Measurements from ENCODE around the gene RFFL. TPM values are rescaled to one million over a fixed set of nuclear protein-coding genes. Genes with fewer than 3 reads are reported as not detected.

RFFL gene
- total and polyA plus RNA-seq, 9 of the 15 experiments (the other 6 are each of a cell fraction or from before 2014, with no cell fraction given): 3.4 to 18.1 (median 12.8) TPM

- no TSS peak for BruUV-seq (replicated peaks)
- Histone ChIP-seq H3K36me3 (ENCODE audit: control insufficient read depth, insufficient read depth, low read length) (no peaks in the 10 kb centered on the region), H3K27me3 (ENCODE audit: control insufficient read depth in 2 of 2, insufficient read depth in 2 of 2, low read length in 2 of 2) (no peaks in the 10 kb centered on the region), H3K4me1 (replicated peaks in 1 of 2; ENCODE audit: control insufficient read depth in 2 of 2, insufficient read depth in 2 of 2, low read length in 2 of 2) (no peaks in the 10 kb centered on the region), H3K4me2 (ENCODE audit: insufficient read depth, low read length) (no peak overlapping the region), H3K9me1 (ENCODE audit: control insufficient read depth, insufficient read depth, low read length) (no peaks in the 10 kb centered on the region), H4K20me1 (replicated peaks; ENCODE audit: control insufficient read depth, insufficient read depth, low read length) (no peaks in the 10 kb centered on the region), H3K79me2 (ENCODE audit: control insufficient read depth, insufficient read depth, low read length) (no peaks in the 10 kb centered on the region), H3K4me3 (no peak overlapping the region), H3K27ac (ENCODE audit: extremely low read depth, low read depth, low read length) (no peak overlapping the region), H2AFZ (ENCODE audit: low read depth, low read length) (no peak overlapping the region), H3K9me3 (replicated peaks; ENCODE audit: control insufficient read depth, insufficient read depth, low read depth, low read length) (no peaks in the 10 kb centered on the region), H3K9ac (ENCODE audit: insufficient read depth in 1 of 2, low read depth in 2 of 2, low read length in 2 of 2) (no peak overlapping the region)
- intact Hi-C loops (cut with micrococcal nuclease) (no loop called here), in situ Hi-C loops (cut with MboI) (no loop called here)
- 32% methylated on average over 3 of the region's 3 CpGs for WGBS (ENCODE audit: insufficient coverage, low coverage, missing lambda C conversion rate)
- TF ChIP-seq EWSR1 (IDR thresholded peaks at IDR 0.05; ENCODE audit: borderline replicate concordance, low read depth, partially characterized antibody) (no peak), MXD1 (CRISPR knock-in tag; IDR thresholded peaks at IDR 0.05; ENCODE audit: borderline replicate concordance, poor library complexity, severe bottlenecking) (no peak), TSC22D4 (tag; IDR thresholded peaks at IDR 0.05) (no peak), TRIM25 (IDR thresholded peaks at IDR 0.05; ENCODE audit: borderline replicate concordance) (no peak), ARID3B (CRISPR knock-in tag; IDR thresholded peaks at IDR 0.05; ENCODE audit: borderline replicate concordance) (no peak), HCFC1 (IDR thresholded peaks at IDR 0.05; ENCODE audit: low read depth, low read length) (no peak), ZNF699 (CRISPR knock-in tag; IDR thresholded peaks at IDR 0.05; ENCODE audit: insufficient replicate concordance) (no peak), RBM17 (IDR thresholded peaks at IDR 0.05; ENCODE audit: borderline replicate concordance, low read depth, low read length) (no peak), HOMEZ (CRISPR knock-in tag; IDR thresholded peaks at IDR 0.05) (no peak), COPS2 (conservative IDR thresholded peaks at IDR 0.05) (no peak), ZNF740 (CRISPR knock-in tag; IDR thresholded peaks at IDR 0.05) (no peak), ZNF740 (tag; IDR thresholded peaks at IDR 0.05) (no peak), POLR2B (IDR thresholded peaks at IDR 0.05; ENCODE audit: low read depth, partially characterized antibody) (no peak), ZFP36 (IDR thresholded peaks at IDR 0.05; ENCODE audit: low read depth, low read length, partially characterized antibody) (no peak)
- no peak for ATAC-seq
- FAIRE-seq: no peak
- CTCF ChIA-PET (ENCODE audit: low intra/inter-chr PET ratio): no interaction called here
- POLR2A ChIA-PET: no interaction called here
- DNase-seq (ENCODE audit: extremely low read depth in 1 of 4, low spot score in 3 of 4): no peak
Observed at GRCh38 chr17:35038453-35038852, 25.1 kb downstream of the RFFL start.

All from K562 (cell line).